Chondrocyte (in vitro differentiated cells): ENCODE data around the gene ITPR1. TPM values are rescaled to one million over a fixed set of nuclear protein-coding genes. Genes with fewer than 3 reads are reported as not detected.

Source experiments
- DNase-seq: peaks from one replicate; pipeline ENCODE4 v3.0.0; 2021; ENCODE audit warnings: mixed read lengths, low spot score
- H3K27ac Mint-ChIP-seq: one replicate; pipeline ENCODE4 v1.8.0; 2021; ENCODE audit warnings: mild to moderate bottlenecking, moderate library complexity, mixed read lengths; ENCODE audit not compliant: unreplicated experiment
- H3K27me3 Mint-ChIP-seq: 2 replicates; pipeline ENCODE4 v1.8.0; 2021; ENCODE audit warnings: low read depth, mixed read lengths
- H3K36me3 Mint-ChIP-seq: 2 replicates; pipeline ENCODE4 v1.8.0; 2021; ENCODE audit warnings: low read depth, mixed read lengths
- H3K4me1 Mint-ChIP-seq: 2 replicates; pipeline ENCODE4 v1.8.0; 2021; ENCODE audit warnings: low read depth, mild to moderate bottlenecking, mixed read lengths
- H3K4me3 Mint-ChIP-seq: one replicate; pipeline ENCODE4 v1.8.0; 2021; ENCODE audit warnings: mild to moderate bottlenecking, moderate library complexity, mixed read lengths; ENCODE audit not compliant: unreplicated experiment
- H3K9me3 Mint-ChIP-seq: 2 replicates; pipeline ENCODE4 v1.8.0; 2021; ENCODE audit warnings: low read depth, mixed read lengths
- total RNA-seq: library from RNA; stranded (reverse); gene quantifications from 3 replicates; pipeline ENCODE4 v1.2.1, GENCODE V29; 2021
- TF ChIP-seq, protein P1 (sequence below): fragments of 200-600 bp; sonication (generic); IDR thresholded peaks from 2 replicates; pipeline ENCODE4 v1.5.0; 2021; ENCODE audit warnings: antibody characterized with exemption, mild to moderate bottlenecking, moderate library complexity

ITPR1 gene
- total RNA-seq, 1 donor from 2014 or later = 45.0 TPM

DNA sequence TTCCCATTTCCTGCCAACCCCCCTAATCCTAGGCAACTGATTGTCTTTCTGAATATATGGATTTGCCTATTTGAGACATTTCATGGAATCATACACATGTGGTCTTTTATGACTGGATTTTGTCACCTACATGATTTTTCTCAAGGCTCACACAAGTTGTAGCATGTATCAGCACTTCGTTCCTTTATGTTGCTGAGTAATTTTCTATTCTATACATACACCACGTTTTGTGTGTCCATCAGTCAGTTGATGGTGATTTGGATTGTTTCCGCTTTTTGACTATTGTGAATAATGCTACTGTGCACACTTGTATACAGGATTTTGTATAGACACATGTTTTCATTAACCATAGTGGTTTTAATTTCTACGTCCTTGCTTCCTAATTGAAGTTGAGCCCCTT is 203.1 kb downstream of the ITPR1 start:
- H3K9me3 Mint-ChIP-seq = no peaks in the 10 kb centered on the region
- H3K4me3 Mint-ChIP-seq = no peak overlapping the region
- no peaks in the 10 kb centered on the region for H3K27me3 Mint-ChIP-seq
- TF ChIP-seq, protein P1, sequence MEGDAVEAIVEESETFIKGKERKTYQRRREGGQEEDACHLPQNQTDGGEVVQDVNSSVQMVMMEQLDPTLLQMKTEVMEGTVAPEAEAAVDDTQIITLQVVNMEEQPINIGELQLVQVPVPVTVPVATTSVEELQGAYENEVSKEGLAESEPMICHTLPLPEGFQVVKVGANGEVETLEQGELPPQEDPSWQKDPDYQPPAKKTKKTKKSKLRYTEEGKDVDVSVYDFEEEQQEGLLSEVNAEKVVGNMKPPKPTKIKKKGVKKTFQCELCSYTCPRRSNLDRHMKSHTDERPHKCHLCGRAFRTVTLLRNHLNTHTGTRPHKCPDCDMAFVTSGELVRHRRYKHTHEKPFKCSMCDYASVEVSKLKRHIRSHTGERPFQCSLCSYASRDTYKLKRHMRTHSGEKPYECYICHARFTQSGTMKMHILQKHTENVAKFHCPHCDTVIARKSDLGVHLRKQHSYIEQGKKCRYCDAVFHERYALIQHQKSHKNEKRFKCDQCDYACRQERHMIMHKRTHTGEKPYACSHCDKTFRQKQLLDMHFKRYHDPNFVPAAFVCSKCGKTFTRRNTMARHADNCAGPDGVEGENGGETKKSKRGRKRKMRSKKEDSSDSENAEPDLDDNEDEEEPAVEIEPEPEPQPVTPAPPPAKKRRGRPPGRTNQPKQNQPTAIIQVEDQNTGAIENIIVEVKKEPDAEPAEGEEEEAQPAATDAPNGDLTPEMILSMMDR = no peak
- no peak overlapping the region for H3K27ac Mint-ChIP-seq
- peaks cover 31% of the 10 kb centered on the region for H3K36me3 Mint-ChIP-seq
- H3K4me1 Mint-ChIP-seq = no peaks in the 10 kb centered on the region
- no peak for DNase-seq

DNA sequence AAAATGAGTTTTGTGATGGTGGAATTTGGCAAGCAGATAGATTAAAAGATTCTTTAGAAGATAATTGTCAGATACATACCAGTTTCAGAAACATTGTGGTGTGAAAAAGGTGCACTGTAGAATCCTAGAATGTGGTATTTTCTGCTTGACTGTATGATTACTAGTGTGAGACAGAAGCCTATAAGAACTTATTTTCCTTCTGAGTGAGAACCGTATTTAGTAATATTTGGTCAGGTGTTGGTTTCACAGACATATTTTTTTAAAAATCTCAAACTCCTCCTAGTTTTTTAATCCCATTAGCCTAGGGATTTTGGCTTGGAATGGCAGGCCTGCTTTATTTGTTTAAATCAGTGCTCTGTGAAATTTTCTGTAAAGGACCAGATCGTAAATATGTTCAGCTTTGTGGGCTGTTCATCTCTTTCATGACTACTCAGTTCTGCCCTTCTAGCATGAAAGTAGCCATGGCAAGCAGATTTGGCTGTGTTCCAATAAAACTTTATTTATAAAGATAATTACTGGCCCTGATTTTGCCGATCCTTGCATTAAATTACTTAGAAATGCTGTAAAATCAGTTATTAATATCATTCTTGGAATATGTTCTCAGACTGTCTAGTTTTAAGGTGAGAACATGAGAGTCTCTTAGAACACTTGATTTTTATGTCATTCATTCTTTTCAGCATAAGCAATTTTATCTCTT is 205.1 kb downstream of the ITPR1 start:
- Mint-ChIP-seq H3K4me1 (no peaks in the 10 kb centered on the region), H3K27ac (no peak overlapping the region)
- TF ChIP-seq, protein P1 = no peak

DNA sequence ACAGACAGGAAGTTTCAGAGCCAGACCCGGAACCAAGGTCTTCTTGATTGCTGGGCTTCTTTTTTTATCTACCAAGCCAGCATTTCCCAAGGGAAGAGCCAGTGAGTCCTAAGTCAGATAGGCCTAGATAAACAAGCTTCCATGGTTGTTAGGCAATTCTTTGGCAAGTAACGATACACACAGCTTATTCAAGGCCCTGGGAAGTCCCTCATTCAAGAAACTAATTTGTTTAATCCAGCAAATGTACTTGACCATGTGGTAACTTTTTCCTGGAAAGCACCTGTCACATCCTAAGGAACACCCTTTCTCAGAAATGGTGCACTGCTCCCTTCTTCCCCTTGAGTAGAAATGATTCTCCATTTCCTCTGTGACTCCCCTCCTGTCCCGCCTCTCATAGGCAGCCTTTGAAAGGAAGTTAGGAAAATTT is 209.9 kb downstream of the ITPR1 start:
- Mint-ChIP-seq H3K27me3 (no peaks in the 10 kb centered on the region), H3K36me3 (peaks cover 38% of the 10 kb centered on the region), H3K9me3 (peaks cover 4% of the 10 kb centered on the region), H3K4me3 (no peak overlapping the region), H3K27ac (no peak overlapping the region), H3K4me1 (peaks cover 3% of the 10 kb centered on the region)
- TF ChIP-seq, protein P1 = no peak
- DNase-seq = no peak

More for the DNA sequence above, 205.1 kb downstream of the ITPR1 start:
- no peaks in the 10 kb centered on the region for H3K27me3 Mint-ChIP-seq
- no peaks in the 10 kb centered on the region for H3K9me3 Mint-ChIP-seq
- peaks cover 33% of the 10 kb centered on the region for H3K36me3 Mint-ChIP-seq
- no peak for DNase-seq
- no peak overlapping the region for H3K4me3 Mint-ChIP-seq

DNA sequence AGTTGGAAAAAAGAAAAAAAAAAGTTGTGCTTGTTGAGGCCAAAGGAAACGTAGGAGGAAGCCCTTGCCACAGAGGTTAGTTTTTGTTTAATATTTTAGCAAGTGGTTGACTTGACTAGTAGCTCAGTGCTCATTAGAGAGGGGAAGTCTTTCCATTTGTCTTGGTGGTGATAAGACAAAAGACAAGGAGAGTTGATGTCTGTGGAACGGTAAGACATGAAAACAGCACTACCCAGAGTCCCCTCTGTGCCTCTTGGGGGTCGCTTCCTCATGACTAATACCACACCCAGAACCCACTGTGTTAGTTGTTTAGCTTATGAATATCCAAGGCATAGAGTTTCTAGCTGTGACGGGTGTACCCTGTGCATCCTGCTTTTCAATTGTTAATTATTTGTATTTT is 211.4 kb downstream of the ITPR1 start:
- no peak for DNase-seq
- H3K9me3 Mint-ChIP-seq = peaks cover 4% of the 10 kb centered on the region

DNA sequence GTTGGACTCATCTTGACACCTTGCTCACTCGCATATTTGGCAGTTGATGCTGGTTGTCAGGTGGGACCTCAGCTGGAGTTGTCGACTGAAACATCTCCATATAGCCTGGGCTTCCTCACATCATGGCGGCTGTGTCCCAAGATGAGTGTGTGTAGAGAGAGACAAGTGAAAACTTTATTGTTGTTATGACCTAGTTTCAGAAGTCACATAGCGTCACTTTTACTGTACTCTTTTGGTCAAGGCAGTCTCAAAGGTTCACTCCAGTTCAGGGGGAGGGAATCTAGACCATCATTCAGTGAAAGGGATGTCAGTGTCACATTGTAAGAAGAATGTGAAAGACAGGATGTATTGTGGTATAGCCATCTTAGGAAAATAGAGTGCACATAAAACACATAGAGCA is 214.2 kb downstream of the ITPR1 start:
- H3K9me3 Mint-ChIP-seq = peaks cover 4% of the 10 kb centered on the region
- H3K36me3 Mint-ChIP-seq = peaks cover 25% of the 10 kb centered on the region
- no peak overlapping the region for H3K4me3 Mint-ChIP-seq
- H3K27me3 Mint-ChIP-seq = no peaks in the 10 kb centered on the region
- no peak for DNase-seq
- TF ChIP-seq, protein P1 = no peak
- H3K27ac Mint-ChIP-seq = no peak overlapping the region
- peaks cover 9% of the 10 kb centered on the region for H3K4me1 Mint-ChIP-seq

More for the DNA sequence above, 211.4 kb downstream of the ITPR1 start:
- H3K27me3 Mint-ChIP-seq = no peaks in the 10 kb centered on the region
- no peak overlapping the region for H3K4me3 Mint-ChIP-seq
- TF ChIP-seq, protein P1 = no peak
- peaks cover 4% of the 10 kb centered on the region for H3K4me1 Mint-ChIP-seq
- H3K27ac Mint-ChIP-seq = no peak overlapping the region
- peaks cover 38% of the 10 kb centered on the region for H3K36me3 Mint-ChIP-seq
